Stimulated activated effector memory CD8-positive, alpha-beta T cell treated with anti-CD3 and anti-CD28 coated beads, Interleukin-12 subunit alpha, Interleukin-12 subunit beta, amount 100 ng/mL, for 72 hours (primary cell): Measurements from ENCODE around the gene CHPT1.
A peak's percentile ranks its signal among the peaks of the same experiment; 100 is the strongest.
"Not testable (repeated sequence)": the region's sequence is repeated elsewhere in the genome, so short reads cannot be mapped to it uniquely, and the experiment has no call there.

Experiments used
- ATAC-seq: fragments of 150-1000 bp; cut with Tn5 transposase; 2 replicates; pipeline ENCODE4 v1.10.0; 2021
- DNase-seq, 2 donors: peaks; one replicate each; pipeline ENCODE4 v3.0.0; 2021 to 2022; ENCODE audit warnings: low spot score in 2 of 2
- H3K27ac Mint-ChIP-seq: one replicate; pipeline ENCODE4 v1.8.0; 2022; ENCODE audit warnings: mild to moderate bottlenecking, mixed read lengths
- H3K36me3 Mint-ChIP-seq: one replicate; pipeline ENCODE4 v1.8.0; 2022; ENCODE audit warnings: mild to moderate bottlenecking, mixed read lengths
- H3K4me1 Mint-ChIP-seq: one replicate; pipeline ENCODE4 v1.8.0; 2022; ENCODE audit warnings: mixed read lengths
- H3K4me3 Mint-ChIP-seq: one replicate; pipeline ENCODE4 v1.8.0; 2022; ENCODE audit warnings: mild to moderate bottlenecking, mixed read lengths
- H3K9me3 Mint-ChIP-seq: one replicate; pipeline ENCODE4 v1.8.0; 2022; ENCODE audit warnings: mixed read lengths

CHPT1 gene

GRCh38 chr12:101671833-101672232 lies 25.6 kb upstream of the CHPT1 start:
- Mint-ChIP-seq H3K27ac (peak overlapping the region; percentile 61), H3K4me3 (peak overlapping the region; percentile 50), H3K9me3 (no peaks in the 10 kb centered on the region), H3K4me1 (peaks cover 20% of the 10 kb centered on the region), H3K36me3 (peaks cover 6% of the 10 kb centered on the region)
- ATAC-seq = no peak
- DNase-seq = no peak

GRCh38 chr12:101675555-101675954 lies 21.9 kb upstream of the CHPT1 start:
- Mint-ChIP-seq H3K36me3 (no peaks in the 10 kb centered on the region), H3K4me3 (no peak overlapping the region), H3K27ac (no peak overlapping the region), H3K9me3 (no peaks in the 10 kb centered on the region), H3K4me1 (peaks cover 26% of the 10 kb centered on the region)
- ATAC-seq (no peak), DNase-seq (no peak)

- not testable (repeated sequence) for H3K9me3 Mint-ChIP-seq, H3K27ac Mint-ChIP-seq, H3K36me3 Mint-ChIP-seq, H3K4me3 Mint-ChIP-seq, ATAC-seq, DNase-seq
- H3K4me1 Mint-ChIP-seq = peaks cover 19% of the 10 kb centered on the region
These were observed 20.9 kb upstream of the CHPT1 start for GRCh38 chr12:101676497-101676896.

- Mint-ChIP-seq H3K4me3 (no peak overlapping the region), H3K36me3 (no peaks in the 10 kb centered on the region), H3K9me3 (no peaks in the 10 kb centered on the region), H3K4me1 (peaks cover 11% of the 10 kb centered on the region), H3K27ac (no peak overlapping the region)
- ATAC-seq (peak; percentile 64), DNase-seq (no peak)
These were observed 19.4 kb upstream of the CHPT1 start for GRCh38 chr12:101678081-101678480.

- Mint-ChIP-seq H3K9me3 (no peaks in the 10 kb centered on the region), H3K4me3 (no peak overlapping the region), H3K27ac (no peak overlapping the region), H3K36me3 (no peaks in the 10 kb centered on the region), H3K4me1 (peaks cover 11% of the 10 kb centered on the region)
- DNase-seq (no peak), ATAC-seq (no peak)
These were observed 17.2 kb upstream of the CHPT1 start for GRCh38 chr12:101680240-101680639.

- ATAC-seq = no peak
- H3K27ac Mint-ChIP-seq = no peak overlapping the region
- H3K36me3 Mint-ChIP-seq = no peaks in the 10 kb centered on the region
- H3K4me3 Mint-ChIP-seq = no peak overlapping the region
- H3K4me1 Mint-ChIP-seq = peaks cover 11% of the 10 kb centered on the region
- H3K9me3 Mint-ChIP-seq = no peaks in the 10 kb centered on the region
- no peak for DNase-seq
These were observed 16.8 kb upstream of the CHPT1 start for GRCh38 chr12:101680647-101681046.

- DNase-seq, H3K4me3 Mint-ChIP-seq, ATAC-seq, H3K9me3 Mint-ChIP-seq, H3K36me3 Mint-ChIP-seq, H3K27ac Mint-ChIP-seq: not testable (repeated sequence)
- H3K4me1 Mint-ChIP-seq = peaks cover 11% of the 10 kb centered on the region
These were observed 15.8 kb upstream of the CHPT1 start for GRCh38 chr12:101681627-101682026.

- H3K9me3 Mint-ChIP-seq = no peaks in the 10 kb centered on the region
- H3K4me3 Mint-ChIP-seq = no peak overlapping the region
- no peak overlapping the region for H3K27ac Mint-ChIP-seq
- no peaks in the 10 kb centered on the region for H3K36me3 Mint-ChIP-seq
- no peak for ATAC-seq
- no peaks in the 10 kb centered on the region for H3K4me1 Mint-ChIP-seq
- DNase-seq = no peak
These were observed 12.3 kb upstream of the CHPT1 start for GRCh38 chr12:101685092-101685491.

GRCh38 chr12:101686176-101686575 lies 11.3 kb upstream of the CHPT1 start:
- Mint-ChIP-seq H3K36me3 (no peaks in the 10 kb centered on the region), H3K4me1 (no peaks in the 10 kb centered on the region), H3K27ac (no peak overlapping the region), H3K9me3 (no peaks in the 10 kb centered on the region), H3K4me3 (no peak overlapping the region)
- ATAC-seq (no peak), DNase-seq (no peak)

GRCh38 chr12:101690544-101691098 lies 6.8 kb upstream of the CHPT1 start:
- no peak for DNase-seq
- no peaks in the 10 kb centered on the region for H3K9me3 Mint-ChIP-seq
- no peak overlapping the region for H3K27ac Mint-ChIP-seq
- H3K36me3 Mint-ChIP-seq = no peaks in the 10 kb centered on the region
- no peaks in the 10 kb centered on the region for H3K4me1 Mint-ChIP-seq
- H3K4me3 Mint-ChIP-seq = no peak overlapping the region
- ATAC-seq = no peak

GRCh38 chr12:101691503-101692096 lies 5.8 kb upstream of the CHPT1 start:
- no peaks in the 10 kb centered on the region for H3K9me3 Mint-ChIP-seq
- H3K4me3 Mint-ChIP-seq = no peak overlapping the region
- H3K36me3 Mint-ChIP-seq = no peaks in the 10 kb centered on the region
- no peak overlapping the region for H3K27ac Mint-ChIP-seq
- peaks cover 3% of the 10 kb centered on the region for H3K4me1 Mint-ChIP-seq
- ATAC-seq (no peak), DNase-seq (no peak)

- no peak overlapping the region for H3K27ac Mint-ChIP-seq
- no peak for DNase-seq
- peaks cover 5% of the 10 kb centered on the region for H3K36me3 Mint-ChIP-seq
- no peaks in the 10 kb centered on the region for H3K9me3 Mint-ChIP-seq
- H3K4me3 Mint-ChIP-seq = no peak overlapping the region
- ATAC-seq = no peak
- H3K4me1 Mint-ChIP-seq = peaks cover 15% of the 10 kb centered on the region
These were observed 3.1 kb upstream of the CHPT1 start for GRCh38 chr12:101694297-101694848.

GRCh38 chr12:101694986-101695385 lies 2.5 kb upstream of the CHPT1 start:
- ATAC-seq = no peak
- Mint-ChIP-seq H3K9me3 (no peaks in the 10 kb centered on the region), H3K4me1 (peaks cover 21% of the 10 kb centered on the region), H3K36me3 (peaks cover 5% of the 10 kb centered on the region), H3K27ac (no peak overlapping the region), H3K4me3 (no peak overlapping the region)
- no peak for DNase-seq

- DNase-seq (no peak), ATAC-seq (no peak)
- Mint-ChIP-seq H3K4me3 (no peak overlapping the region), H3K27ac (peak overlapping the region; percentile 52), H3K4me1 (peaks cover 25% of the 10 kb centered on the region), H3K36me3 (peaks cover 5% of the 10 kb centered on the region), H3K9me3 (no peaks in the 10 kb centered on the region)
These were observed 1.7 kb upstream of the CHPT1 start for GRCh38 chr12:101695706-101696105.

- DNase-seq = peak in 1 of 2 donors; percentile 53
- Mint-ChIP-seq H3K4me3 (peak overlapping the region; percentile 88), H3K36me3 (peaks cover 5% of the 10 kb centered on the region), H3K9me3 (no peaks in the 10 kb centered on the region), H3K4me1 (peaks cover 30% of the 10 kb centered on the region), H3K27ac (peak overlapping the region; percentile 52)
- no peak for ATAC-seq
These were observed 916 bp upstream of the CHPT1 start for GRCh38 chr12:101696251-101697196.
